Measurements from ENCODE around the gene PTCD1. TPM values are rescaled to one million over a fixed set of nuclear protein-coding genes. Genes with fewer than 3 reads are reported as not detected.

PTCD1 gene
- total RNA-seq, 4 donors from 2014 or later, result 7.7 to 14.8 (median 10.7) TPM

- WGBS, result 94% methylated on average over 5 of the region's 5 CpGs
- peaks cover 9% of the 10 kb centered on the region for H3K4me1 ChIP-seq
- no peaks in the 10 kb centered on the region for H3K9me3 ChIP-seq
- H3K27ac ChIP-seq, result no peak overlapping the region
- no peak overlapping the region for H3K4me3 ChIP-seq
- H3K27me3 ChIP-seq, result no peaks in the 10 kb centered on the region
- H3K36me3 ChIP-seq, result peaks cover 97% of the 10 kb centered on the region
- TF ChIP-seq, protein P1, sequence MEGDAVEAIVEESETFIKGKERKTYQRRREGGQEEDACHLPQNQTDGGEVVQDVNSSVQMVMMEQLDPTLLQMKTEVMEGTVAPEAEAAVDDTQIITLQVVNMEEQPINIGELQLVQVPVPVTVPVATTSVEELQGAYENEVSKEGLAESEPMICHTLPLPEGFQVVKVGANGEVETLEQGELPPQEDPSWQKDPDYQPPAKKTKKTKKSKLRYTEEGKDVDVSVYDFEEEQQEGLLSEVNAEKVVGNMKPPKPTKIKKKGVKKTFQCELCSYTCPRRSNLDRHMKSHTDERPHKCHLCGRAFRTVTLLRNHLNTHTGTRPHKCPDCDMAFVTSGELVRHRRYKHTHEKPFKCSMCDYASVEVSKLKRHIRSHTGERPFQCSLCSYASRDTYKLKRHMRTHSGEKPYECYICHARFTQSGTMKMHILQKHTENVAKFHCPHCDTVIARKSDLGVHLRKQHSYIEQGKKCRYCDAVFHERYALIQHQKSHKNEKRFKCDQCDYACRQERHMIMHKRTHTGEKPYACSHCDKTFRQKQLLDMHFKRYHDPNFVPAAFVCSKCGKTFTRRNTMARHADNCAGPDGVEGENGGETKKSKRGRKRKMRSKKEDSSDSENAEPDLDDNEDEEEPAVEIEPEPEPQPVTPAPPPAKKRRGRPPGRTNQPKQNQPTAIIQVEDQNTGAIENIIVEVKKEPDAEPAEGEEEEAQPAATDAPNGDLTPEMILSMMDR (IDR thresholded peaks at IDR 0.05), result no peak
- TF ChIP-seq POLR2AphosphoS5 (IDR thresholded peaks at IDR 0.05) (no peak), POLR2A (IDR thresholded peaks at IDR 0.05) (no peak), EP300 (IDR thresholded peaks at IDR 0.05) (no peak)
- no peak for DNase-seq (ENCODE audit: low spot score in 2 of 2)
Measured at GRCh38 chr7:99449326-99449725, 10.7 kb upstream of the PTCD1 start.

GRCh38 chr7:99448855-99449254 lies 10.3 kb upstream of the PTCD1 start:
- WGBS, result 93% methylated on average over 3 of the region's 10 CpGs
- TF ChIP-seq, protein P1 (IDR thresholded peaks at IDR 0.05), result no peak
- TF ChIP-seq EP300 (IDR thresholded peaks at IDR 0.05) (no peak), POLR2A (IDR thresholded peaks at IDR 0.05) (no peak), POLR2AphosphoS5 (IDR thresholded peaks at IDR 0.05) (no peak)
- Histone ChIP-seq H3K27ac (no peak overlapping the region), H3K9me3 (no peaks in the 10 kb centered on the region), H3K4me3 (no peak overlapping the region), H3K4me1 (peaks cover 9% of the 10 kb centered on the region), H3K27me3 (no peaks in the 10 kb centered on the region), H3K36me3 (peaks cover 96% of the 10 kb centered on the region)
- no peak for DNase-seq (ENCODE audit: low spot score in 2 of 2)

- no peak for TF ChIP-seq POLR2AphosphoS5 (IDR thresholded peaks at IDR 0.05)
- no peak for TF ChIP-seq EP300 (IDR thresholded peaks at IDR 0.05)
- TF ChIP-seq, protein P1 (IDR thresholded peaks at IDR 0.05), result no peak
- TF ChIP-seq POLR2A (IDR thresholded peaks at IDR 0.05), result no peak
- Histone ChIP-seq H3K9me3 (no peaks in the 10 kb centered on the region), H3K27ac (no peak overlapping the region), H3K4me3 (no peak overlapping the region), H3K36me3 (peaks cover 95% of the 10 kb centered on the region), H3K27me3 (no peaks in the 10 kb centered on the region), H3K4me1 (peaks cover 7% of the 10 kb centered on the region)
- no peak for DNase-seq (ENCODE audit: low spot score in 2 of 2)
- 90% methylated on average over 10 of the region's 10 CpGs for WGBS
Measured at GRCh38 chr7:99447943-99448342, 9.3 kb upstream of the PTCD1 start.

- Histone ChIP-seq H3K9me3 (no peaks in the 10 kb centered on the region), H3K36me3 (peaks cover 80% of the 10 kb centered on the region), H3K27me3 (no peaks in the 10 kb centered on the region), H3K27ac (no peak overlapping the region), H3K4me1 (peaks cover 11% of the 10 kb centered on the region), H3K4me3 (no peak overlapping the region)
- TF ChIP-seq EP300 (IDR thresholded peaks at IDR 0.05), result no peak
- no peak for DNase-seq (ENCODE audit: low spot score in 2 of 2)
- WGBS, result 87% methylated on average over 4 of the region's 4 CpGs
Measured at GRCh38 chr7:99446096-99446495, 7.5 kb upstream of the PTCD1 start.

- WGBS, result 62% methylated on average over 9 of the region's 9 CpGs
- peak overlapping the region; percentile 100 for H3K4me3 ChIP-seq
- peaks cover 37% of the 10 kb centered on the region for H3K4me1 ChIP-seq
Measured at GRCh38 chr7:99440195-99440594, 1.6 kb upstream of the PTCD1 start.

More at GRCh38 chr7:99440195-99440594, 1.6 kb upstream of the PTCD1 start:
- DNase-seq (ENCODE audit: low spot score in 2 of 2), result no peak
- Histone ChIP-seq H3K27me3 (no peaks in the 10 kb centered on the region), H3K36me3 (peaks cover 25% of the 10 kb centered on the region), H3K27ac (no peak overlapping the region), H3K9me3 (no peaks in the 10 kb centered on the region)
- TF ChIP-seq POLR2AphosphoS5 (IDR thresholded peaks at IDR 0.05) (no peak), POLR2A (IDR thresholded peaks at IDR 0.05) (no peak), EP300 (IDR thresholded peaks at IDR 0.05) (no peak)
- TF ChIP-seq, protein P1 (IDR thresholded peaks at IDR 0.05), result no peak
